ENCODE results near the gene ABI3BP. TPM values are rescaled to one million over a fixed set of nuclear protein-coding genes. Genes with fewer than 3 reads are reported as not detected.

Gene ABI3BP
- total RNA-seq, 1 experiment from 2014 or later: 0.74 TPM

DNA sequence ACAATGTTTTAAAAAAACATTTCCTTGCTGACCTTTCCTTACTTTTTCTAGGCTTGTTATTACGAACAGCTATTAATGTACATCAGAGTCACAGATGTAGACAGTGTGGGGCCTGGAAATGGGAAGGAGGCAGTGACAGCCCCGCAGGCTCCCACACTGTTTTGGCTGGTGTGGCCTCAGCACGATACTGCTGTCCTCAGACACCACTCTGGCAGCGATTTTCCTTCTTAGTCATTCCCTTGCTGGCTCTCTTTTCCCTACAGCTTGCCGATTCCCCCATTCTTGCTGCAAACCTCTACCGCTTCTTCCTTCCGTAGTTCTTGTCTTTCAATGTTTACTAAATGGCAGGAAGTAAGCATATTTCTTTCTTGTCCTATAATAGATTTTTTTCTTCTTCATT lies 113.1 kb downstream of the ABI3BP start (continued):
- TF ChIP-seq, protein P1, sequence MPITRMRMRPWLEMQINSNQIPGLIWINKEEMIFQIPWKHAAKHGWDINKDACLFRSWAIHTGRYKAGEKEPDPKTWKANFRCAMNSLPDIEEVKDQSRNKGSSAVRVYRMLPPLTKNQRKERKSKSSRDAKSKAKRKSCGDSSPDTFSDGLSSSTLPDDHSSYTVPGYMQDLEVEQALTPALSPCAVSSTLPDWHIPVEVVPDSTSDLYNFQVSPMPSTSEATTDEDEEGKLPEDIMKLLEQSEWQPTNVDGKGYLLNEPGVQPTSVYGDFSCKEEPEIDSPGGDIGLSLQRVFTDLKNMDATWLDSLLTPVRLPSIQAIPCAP (CRISPR knock-in tag; IDR thresholded peaks at IDR 0.05): no peak
- TF ChIP-seq, protein P2, sequence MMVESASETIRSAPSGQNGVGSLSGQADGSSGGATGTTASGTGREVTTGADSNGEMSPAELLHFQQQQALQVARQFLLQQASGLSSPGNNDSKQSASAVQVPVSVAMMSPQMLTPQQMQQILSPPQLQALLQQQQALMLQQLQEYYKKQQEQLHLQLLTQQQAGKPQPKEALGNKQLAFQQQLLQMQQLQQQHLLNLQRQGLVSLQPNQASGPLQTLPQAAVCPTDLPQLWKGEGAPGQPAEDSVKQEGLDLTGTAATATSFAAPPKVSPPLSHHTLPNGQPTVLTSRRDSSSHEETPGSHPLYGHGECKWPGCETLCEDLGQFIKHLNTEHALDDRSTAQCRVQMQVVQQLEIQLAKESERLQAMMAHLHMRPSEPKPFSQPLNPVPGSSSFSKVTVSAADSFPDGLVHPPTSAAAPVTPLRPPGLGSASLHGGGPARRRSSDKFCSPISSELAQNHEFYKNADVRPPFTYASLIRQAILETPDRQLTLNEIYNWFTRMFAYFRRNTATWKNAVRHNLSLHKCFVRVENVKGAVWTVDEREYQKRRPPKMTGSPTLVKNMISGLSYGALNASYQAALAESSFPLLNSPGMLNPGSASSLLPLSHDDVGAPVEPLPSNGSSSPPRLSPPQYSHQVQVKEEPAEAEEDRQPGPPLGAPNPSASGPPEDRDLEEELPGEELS (CRISPR knock-in tag; IDR thresholded peaks at IDR 0.05): no peak

DNA sequence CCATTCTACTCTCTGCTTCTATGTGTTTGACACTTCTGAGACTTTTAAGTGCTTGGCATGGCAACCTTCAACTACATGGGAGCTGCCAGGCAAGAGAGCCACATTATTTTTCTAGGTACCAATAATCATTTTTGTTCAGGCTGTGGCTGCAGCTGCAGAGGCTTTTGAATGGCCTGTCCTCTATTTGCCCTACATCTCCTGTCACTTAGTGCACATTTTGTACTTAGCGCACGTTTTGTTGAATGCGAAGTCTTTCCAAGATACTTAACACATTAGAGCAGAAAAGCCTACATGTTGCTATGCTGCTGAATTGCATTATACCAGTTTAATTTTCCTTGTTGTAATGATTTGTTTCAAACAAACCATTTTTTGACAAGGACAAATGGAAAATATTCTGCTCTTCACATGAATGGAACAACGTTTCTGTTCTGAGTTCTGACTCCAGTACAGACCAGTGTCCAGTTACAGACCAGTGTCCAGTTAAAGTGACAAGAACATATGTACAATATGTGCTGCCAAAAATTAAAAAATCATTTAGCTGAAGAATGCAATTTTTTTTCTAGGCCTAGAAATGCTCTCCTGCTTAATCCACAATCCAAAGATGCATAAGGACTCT lies 113.9 kb downstream of the ABI3BP start:
- POLR2A ChIA-PET: no interaction called here

More for the DNA sequence above, 113.9 kb downstream of the ABI3BP start:
- Mint-ChIP-seq H3K4me1 (peaks cover 4% of the 10 kb centered on the region; the same call in 1 of the 2 replicates), H3K9me3 (no peaks in the 10 kb centered on the region), H3K27ac (no peak overlapping the region), H3K27me3 (ENCODE audit: low read depth) (no peaks in the 10 kb centered on the region), H3K4me3 (no peak overlapping the region), H3K36me3 (no peaks in the 10 kb centered on the region)
- DNase-seq (ENCODE audit: low spot score) (no peak), ATAC-seq (no peak)
- TF ChIP-seq SMAD3 (CRISPR knock-in tag; IDR thresholded peaks at IDR 0.05; ENCODE audit: borderline replicate concordance) (no peak), FOXP1 (CRISPR knock-in tag; IDR thresholded peaks at IDR 0.05; ENCODE audit: borderline replicate concordance) (no peak), NR3C1 (CRISPR knock-in tag; conservative IDR thresholded peaks at IDR 0.05; ENCODE audit: low read depth) (no peak), KAT7 (CRISPR knock-in tag; IDR thresholded peaks at IDR 0.05; ENCODE audit: borderline replicate concordance) (no peak), TP53 (CRISPR knock-in tag; IDR thresholded peaks at IDR 0.05) (no peak), ATF1 (CRISPR knock-in tag; IDR thresholded peaks at IDR 0.05) (no peak), PRRX2 (CRISPR knock-in tag; IDR thresholded peaks at IDR 0.05) (no peak), JUN (CRISPR knock-in tag; IDR thresholded peaks at IDR 0.05) (no peak), NR2C2 (CRISPR knock-in tag; IDR thresholded peaks at IDR 0.05) (no peak), ZNF219 (CRISPR knock-in tag; IDR thresholded peaks at IDR 0.05; ENCODE audit: borderline replicate concordance) (no peak), NR1H2 (CRISPR knock-in tag; IDR thresholded peaks at IDR 0.05) (no peak), FOXK1 (CRISPR knock-in tag; IDR thresholded peaks at IDR 0.05) (no peak)
- TF ChIP-seq, protein P2 (CRISPR knock-in tag; IDR thresholded peaks at IDR 0.05): no peak
- TF ChIP-seq, protein P3, sequence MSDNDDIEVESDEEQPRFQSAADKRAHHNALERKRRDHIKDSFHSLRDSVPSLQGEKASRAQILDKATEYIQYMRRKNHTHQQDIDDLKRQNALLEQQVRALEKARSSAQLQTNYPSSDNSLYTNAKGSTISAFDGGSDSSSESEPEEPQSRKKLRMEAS (CRISPR knock-in tag; IDR thresholded peaks at IDR 0.05): no peak
- TF ChIP-seq, protein P4, sequence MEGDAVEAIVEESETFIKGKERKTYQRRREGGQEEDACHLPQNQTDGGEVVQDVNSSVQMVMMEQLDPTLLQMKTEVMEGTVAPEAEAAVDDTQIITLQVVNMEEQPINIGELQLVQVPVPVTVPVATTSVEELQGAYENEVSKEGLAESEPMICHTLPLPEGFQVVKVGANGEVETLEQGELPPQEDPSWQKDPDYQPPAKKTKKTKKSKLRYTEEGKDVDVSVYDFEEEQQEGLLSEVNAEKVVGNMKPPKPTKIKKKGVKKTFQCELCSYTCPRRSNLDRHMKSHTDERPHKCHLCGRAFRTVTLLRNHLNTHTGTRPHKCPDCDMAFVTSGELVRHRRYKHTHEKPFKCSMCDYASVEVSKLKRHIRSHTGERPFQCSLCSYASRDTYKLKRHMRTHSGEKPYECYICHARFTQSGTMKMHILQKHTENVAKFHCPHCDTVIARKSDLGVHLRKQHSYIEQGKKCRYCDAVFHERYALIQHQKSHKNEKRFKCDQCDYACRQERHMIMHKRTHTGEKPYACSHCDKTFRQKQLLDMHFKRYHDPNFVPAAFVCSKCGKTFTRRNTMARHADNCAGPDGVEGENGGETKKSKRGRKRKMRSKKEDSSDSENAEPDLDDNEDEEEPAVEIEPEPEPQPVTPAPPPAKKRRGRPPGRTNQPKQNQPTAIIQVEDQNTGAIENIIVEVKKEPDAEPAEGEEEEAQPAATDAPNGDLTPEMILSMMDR (IDR thresholded peaks at IDR 0.05): no peak
- TF ChIP-seq, protein P5, sequence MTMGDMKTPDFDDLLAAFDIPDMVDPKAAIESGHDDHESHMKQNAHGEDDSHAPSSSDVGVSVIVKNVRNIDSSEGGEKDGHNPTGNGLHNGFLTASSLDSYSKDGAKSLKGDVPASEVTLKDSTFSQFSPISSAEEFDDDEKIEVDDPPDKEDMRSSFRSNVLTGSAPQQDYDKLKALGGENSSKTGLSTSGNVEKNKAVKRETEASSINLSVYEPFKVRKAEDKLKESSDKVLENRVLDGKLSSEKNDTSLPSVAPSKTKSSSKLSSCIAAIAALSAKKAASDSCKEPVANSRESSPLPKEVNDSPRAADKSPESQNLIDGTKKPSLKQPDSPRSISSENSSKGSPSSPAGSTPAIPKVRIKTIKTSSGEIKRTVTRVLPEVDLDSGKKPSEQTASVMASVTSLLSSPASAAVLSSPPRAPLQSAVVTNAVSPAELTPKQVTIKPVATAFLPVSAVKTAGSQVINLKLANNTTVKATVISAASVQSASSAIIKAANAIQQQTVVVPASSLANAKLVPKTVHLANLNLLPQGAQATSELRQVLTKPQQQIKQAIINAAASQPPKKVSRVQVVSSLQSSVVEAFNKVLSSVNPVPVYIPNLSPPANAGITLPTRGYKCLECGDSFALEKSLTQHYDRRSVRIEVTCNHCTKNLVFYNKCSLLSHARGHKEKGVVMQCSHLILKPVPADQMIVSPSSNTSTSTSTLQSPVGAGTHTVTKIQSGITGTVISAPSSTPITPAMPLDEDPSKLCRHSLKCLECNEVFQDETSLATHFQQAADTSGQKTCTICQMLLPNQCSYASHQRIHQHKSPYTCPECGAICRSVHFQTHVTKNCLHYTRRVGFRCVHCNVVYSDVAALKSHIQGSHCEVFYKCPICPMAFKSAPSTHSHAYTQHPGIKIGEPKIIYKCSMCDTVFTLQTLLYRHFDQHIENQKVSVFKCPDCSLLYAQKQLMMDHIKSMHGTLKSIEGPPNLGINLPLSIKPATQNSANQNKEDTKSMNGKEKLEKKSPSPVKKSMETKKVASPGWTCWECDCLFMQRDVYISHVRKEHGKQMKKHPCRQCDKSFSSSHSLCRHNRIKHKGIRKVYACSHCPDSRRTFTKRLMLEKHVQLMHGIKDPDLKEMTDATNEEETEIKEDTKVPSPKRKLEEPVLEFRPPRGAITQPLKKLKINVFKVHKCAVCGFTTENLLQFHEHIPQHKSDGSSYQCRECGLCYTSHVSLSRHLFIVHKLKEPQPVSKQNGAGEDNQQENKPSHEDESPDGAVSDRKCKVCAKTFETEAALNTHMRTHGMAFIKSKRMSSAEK (CRISPR knock-in tag; IDR thresholded peaks at IDR 0.05; ENCODE audit: borderline replicate concordance): no peak
- TF ChIP-seq, protein P6, sequence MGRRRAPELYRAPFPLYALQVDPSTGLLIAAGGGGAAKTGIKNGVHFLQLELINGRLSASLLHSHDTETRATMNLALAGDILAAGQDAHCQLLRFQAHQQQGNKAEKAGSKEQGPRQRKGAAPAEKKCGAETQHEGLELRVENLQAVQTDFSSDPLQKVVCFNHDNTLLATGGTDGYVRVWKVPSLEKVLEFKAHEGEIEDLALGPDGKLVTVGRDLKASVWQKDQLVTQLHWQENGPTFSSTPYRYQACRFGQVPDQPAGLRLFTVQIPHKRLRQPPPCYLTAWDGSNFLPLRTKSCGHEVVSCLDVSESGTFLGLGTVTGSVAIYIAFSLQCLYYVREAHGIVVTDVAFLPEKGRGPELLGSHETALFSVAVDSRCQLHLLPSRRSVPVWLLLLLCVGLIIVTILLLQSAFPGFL (CRISPR knock-in tag; IDR thresholded peaks at IDR 0.05; ENCODE audit: borderline replicate concordance): no peak
- TF ChIP-seq, protein P7, sequence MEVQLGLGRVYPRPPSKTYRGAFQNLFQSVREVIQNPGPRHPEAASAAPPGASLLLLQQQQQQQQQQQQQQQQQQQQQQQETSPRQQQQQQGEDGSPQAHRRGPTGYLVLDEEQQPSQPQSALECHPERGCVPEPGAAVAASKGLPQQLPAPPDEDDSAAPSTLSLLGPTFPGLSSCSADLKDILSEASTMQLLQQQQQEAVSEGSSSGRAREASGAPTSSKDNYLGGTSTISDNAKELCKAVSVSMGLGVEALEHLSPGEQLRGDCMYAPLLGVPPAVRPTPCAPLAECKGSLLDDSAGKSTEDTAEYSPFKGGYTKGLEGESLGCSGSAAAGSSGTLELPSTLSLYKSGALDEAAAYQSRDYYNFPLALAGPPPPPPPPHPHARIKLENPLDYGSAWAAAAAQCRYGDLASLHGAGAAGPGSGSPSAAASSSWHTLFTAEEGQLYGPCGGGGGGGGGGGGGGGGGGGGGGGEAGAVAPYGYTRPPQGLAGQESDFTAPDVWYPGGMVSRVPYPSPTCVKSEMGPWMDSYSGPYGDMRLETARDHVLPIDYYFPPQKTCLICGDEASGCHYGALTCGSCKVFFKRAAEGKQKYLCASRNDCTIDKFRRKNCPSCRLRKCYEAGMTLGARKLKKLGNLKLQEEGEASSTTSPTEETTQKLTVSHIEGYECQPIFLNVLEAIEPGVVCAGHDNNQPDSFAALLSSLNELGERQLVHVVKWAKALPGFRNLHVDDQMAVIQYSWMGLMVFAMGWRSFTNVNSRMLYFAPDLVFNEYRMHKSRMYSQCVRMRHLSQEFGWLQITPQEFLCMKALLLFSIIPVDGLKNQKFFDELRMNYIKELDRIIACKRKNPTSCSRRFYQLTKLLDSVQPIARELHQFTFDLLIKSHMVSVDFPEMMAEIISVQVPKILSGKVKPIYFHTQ (CRISPR knock-in tag; IDR thresholded peaks at IDR 0.05): no peak
- CTCF ChIA-PET: interaction anchor here (1.6 kb wide), 1 partner anchor 59 kb away, joined by 4 read pairs; no protein-coding TSS in a partner anchor
